ENCODE data around the gene C11orf16. TPM values are rescaled to one million over a fixed set of nuclear protein-coding genes. Genes with fewer than 3 reads are reported as not detected.
A peak's percentile ranks its signal among the peaks of the same experiment; 100 is the strongest.

Gene C11orf16
- total RNA-seq, 1 donor from 2014 or later: not detected

- no peak for DNase-seq
- H3K4me1 Mint-ChIP-seq (ENCODE audit: low read depth, unreplicated experiment): no peaks in the 10 kb centered on the region
- TF ChIP-seq CTCF (IDR thresholded peaks at IDR 0.05; ENCODE audit: partially characterized antibody, unreplicated experiment): no peak
- H3K9me3 Mint-ChIP-seq (ENCODE audit: unreplicated experiment): peaks cover 2% of the 10 kb centered on the region
- no peak overlapping the region for H3K27ac Mint-ChIP-seq (ENCODE audit: unreplicated experiment)
- peaks cover 2% of the 10 kb centered on the region for H3K27me3 Mint-ChIP-seq (ENCODE audit: unreplicated experiment)
- no peak overlapping the region for H3K4me3 Mint-ChIP-seq (ENCODE audit: unreplicated experiment)
- H3K36me3 Mint-ChIP-seq (ENCODE audit: unreplicated experiment): no peaks in the 10 kb centered on the region
Observed at GRCh38 chr11:8922691-8923090, 10.1 kb downstream of the C11orf16 start.

DNA sequence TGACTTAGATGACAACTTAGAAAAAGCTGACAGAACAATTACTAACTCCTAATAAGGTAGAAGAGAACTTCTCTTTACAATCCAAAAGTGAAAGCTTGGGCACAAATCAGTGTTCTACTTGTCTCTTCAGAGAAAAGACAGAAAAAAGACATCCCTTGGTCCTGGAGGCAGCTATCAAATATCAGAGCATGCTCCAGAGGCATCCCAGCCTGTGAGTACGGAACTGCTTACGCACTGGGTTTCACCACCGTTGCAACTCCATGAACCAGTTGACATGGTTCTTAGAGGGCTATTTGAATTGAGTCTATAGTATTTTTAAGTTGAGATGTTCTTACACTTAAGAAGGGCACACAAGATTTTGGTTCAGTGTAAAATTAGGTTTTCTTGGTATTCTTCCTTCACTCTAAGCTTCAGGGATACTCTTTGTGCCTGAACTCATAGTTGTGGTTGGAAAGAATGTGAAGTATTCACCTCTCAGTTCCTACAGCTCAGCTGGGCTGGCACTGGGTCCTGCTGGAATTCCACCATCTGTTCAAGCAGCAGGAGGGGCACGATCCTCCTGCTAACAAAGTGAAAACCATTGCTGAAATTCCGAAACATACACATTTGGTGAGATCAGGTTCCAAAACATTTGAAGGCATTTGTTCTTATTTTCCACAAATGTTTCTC lies 15.5 kb downstream of the C11orf16 start:
- Mint-ChIP-seq H3K9me3 (ENCODE audit: unreplicated experiment) (peaks cover 3% of the 10 kb centered on the region), H3K27ac (ENCODE audit: unreplicated experiment) (no peak overlapping the region), H3K4me1 (ENCODE audit: low read depth, unreplicated experiment) (peaks cover 13% of the 10 kb centered on the region), H3K27me3 (ENCODE audit: unreplicated experiment) (peaks cover 2% of the 10 kb centered on the region), H3K36me3 (ENCODE audit: unreplicated experiment) (no peaks in the 10 kb centered on the region), H3K4me3 (ENCODE audit: unreplicated experiment) (no peak overlapping the region)
- DNase-seq: no peak
- TF ChIP-seq CTCF (IDR thresholded peaks at IDR 0.05; ENCODE audit: partially characterized antibody, unreplicated experiment): no peak

GRCh38 chr11:8914661-8915018 lies 18.1 kb downstream of the C11orf16 start:
- H3K4me1 Mint-ChIP-seq (ENCODE audit: low read depth, unreplicated experiment): peaks cover 15% of the 10 kb centered on the region
- peak overlapping the region; percentile 4 for H3K4me3 Mint-ChIP-seq (ENCODE audit: unreplicated experiment)

DNA sequence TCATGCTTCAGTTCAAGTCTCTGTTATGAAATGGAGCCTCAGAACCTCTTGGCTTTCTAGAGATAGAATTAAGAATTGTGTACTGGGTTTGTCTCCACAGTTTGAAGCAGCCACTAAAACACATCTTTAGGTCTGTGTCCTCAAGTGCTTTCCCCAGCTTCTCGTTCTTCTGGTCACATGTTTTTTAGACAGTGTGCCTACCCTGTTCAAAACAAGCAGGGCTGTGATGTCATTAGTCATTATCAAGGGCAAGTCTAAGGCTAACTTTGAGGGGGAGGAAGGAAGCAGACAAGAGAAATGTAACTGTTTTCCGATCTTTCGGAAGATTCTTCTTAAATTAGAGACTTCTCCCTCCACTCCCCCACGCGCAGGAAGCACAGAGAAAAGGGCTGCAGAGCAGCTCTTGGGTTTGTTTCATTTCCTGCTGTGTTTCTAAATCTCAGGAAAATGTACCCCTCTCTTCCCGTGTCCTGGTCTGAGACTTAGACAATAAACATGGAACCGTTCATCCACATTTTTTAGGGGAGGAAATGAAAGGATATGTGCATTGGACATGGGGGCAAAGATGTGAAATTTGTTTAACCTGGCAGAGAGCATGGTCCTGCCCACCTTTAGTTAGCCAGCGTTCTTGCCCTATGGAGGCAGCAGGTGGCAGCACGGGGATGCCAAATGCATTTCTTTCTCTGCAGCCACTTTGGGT lies 18.6 kb downstream of the C11orf16 start:
- Mint-ChIP-seq H3K4me3 (ENCODE audit: unreplicated experiment) (peak overlapping the region; percentile 28), H3K4me1 (ENCODE audit: low read depth, unreplicated experiment) (peaks cover 15% of the 10 kb centered on the region), H3K27ac (ENCODE audit: unreplicated experiment) (no peak overlapping the region), H3K9me3 (ENCODE audit: unreplicated experiment) (peaks cover 8% of the 10 kb centered on the region), H3K36me3 (ENCODE audit: unreplicated experiment) (no peaks in the 10 kb centered on the region), H3K27me3 (ENCODE audit: unreplicated experiment) (peaks cover 4% of the 10 kb centered on the region)
- DNase-seq: peak; percentile 58
- TF ChIP-seq CTCF (IDR thresholded peaks at IDR 0.05; ENCODE audit: partially characterized antibody, unreplicated experiment): no peak

More at GRCh38 chr11:8914661-8915018, 18.1 kb downstream of the C11orf16 start:
- no peak overlapping the region for H3K27ac Mint-ChIP-seq (ENCODE audit: unreplicated experiment)
- TF ChIP-seq CTCF (IDR thresholded peaks at IDR 0.05; ENCODE audit: partially characterized antibody, unreplicated experiment): no peak
- H3K36me3 Mint-ChIP-seq (ENCODE audit: unreplicated experiment): no peaks in the 10 kb centered on the region
- peaks cover 4% of the 10 kb centered on the region for H3K27me3 Mint-ChIP-seq (ENCODE audit: unreplicated experiment)
- DNase-seq: no peak
- H3K9me3 Mint-ChIP-seq (ENCODE audit: unreplicated experiment): peaks cover 6% of the 10 kb centered on the region
